ENCODE data around the gene NPPB. TPM values are rescaled to one million over a fixed set of nuclear protein-coding genes. Genes with fewer than 3 reads are reported as not detected.

Gene NPPB
- total and polyA plus RNA-seq, 9 of the 15 experiments (the other 6 are each of a cell fraction or from before 2014, with no cell fraction given): not detected

GRCh38 chr1:11833497-11833896, 25.2 kb downstream of the NPPB start (continued):
- TF ChIP-seq E2F6 (IDR thresholded peaks at IDR 0.05; ENCODE audit: borderline replicate concordance in 1 of 2, extremely low read depth in 1 of 2, insufficient read depth in 1 of 2, insufficient read length in 1 of 2, low read depth in 1 of 2, low read length in 1 of 2, poor library complexity in 1 of 2, severe bottlenecking in 1 of 2) (no peak), ESRRA (IDR thresholded peaks at IDR 0.05; ENCODE audit: borderline replicate concordance, low read depth) (no peak), KDM4B (IDR thresholded peaks at IDR 0.05; ENCODE audit: borderline replicate concordance in 2 of 2, low read depth in 1 of 2) (no peak), TSC22D4 (tag; IDR thresholded peaks at IDR 0.05) (no peak), MCM3 (IDR thresholded peaks at IDR 0.05) (no peak), ZNF695 (CRISPR knock-in tag; IDR thresholded peaks at IDR 0.05) (no peak), ZNF282 (CRISPR knock-in tag; IDR thresholded peaks at IDR 0.05) (no peak), NCOA2 (IDR thresholded peaks at IDR 0.05; ENCODE audit: partially characterized antibody in 2 of 2) (no peak), MXI1 (IDR thresholded peaks at IDR 0.05; ENCODE audit: low read depth, low read length) (no peak), PTTG1 (tag; IDR thresholded peaks at IDR 0.05; ENCODE audit: low read depth) (no peak), FOSL1 (tag; conservative IDR thresholded peaks at IDR 0.05) (no peak)

All from K562 (cell line).